Head of caudate nucleus (tissue), 42 donors: ENCODE measurements around the gene ATP12A.
A peak's percentile ranks its signal among the peaks of the same experiment; 100 is the strongest.

Experiments
- DNase-seq, 42 donors: peaks; one replicate each; pipeline versions ENCODE4 v3.0.0 to v3.0.0-alpha.2; 2020 to 2021; ENCODE audit warnings: mixed read lengths in 7 of 42
- intact Hi-C: fragments of 100-400 bp; cut with DNase I; formaldehyde crosslinking; loops from one replicate; pipeline ENCODE4 v1.15.0; 2022

The ATP12A gene

GRCh38 chr13:24745861-24746617 is 65.8 kb downstream of the ATP12A start:
- intact Hi-C loops = no loop called here
- DNase-seq = peak in 1 of 42 donors; percentile 26

- no peak for DNase-seq
- intact Hi-C loops = no loop called here
These were observed 66.5 kb downstream of the ATP12A start for GRCh38 chr13:24746618-24747247.

GRCh38 chr13:24747248-24748060 is 67.2 kb downstream of the ATP12A start:
- DNase-seq = peak in 15 of 42 donors; percentile 10 to 65 (median 33)
- intact Hi-C loops = no loop called here

GRCh38 chr13:24748061-24748400 is 67.8 kb downstream of the ATP12A start:
- intact Hi-C loops = no loop called here
- no peak for DNase-seq

- no peak for DNase-seq
- intact Hi-C loops = no loop called here
These were observed 79.0 kb downstream of the ATP12A start for GRCh38 chr13:24759197-24759596.
